ENCODE measurements around the gene STAT4. TPM values are rescaled to one million over a fixed set of nuclear protein-coding genes. Genes with fewer than 3 reads are reported as not detected.
A peak's percentile ranks its signal among the peaks of the same experiment; 100 is the strongest.

STAT4 gene
- total RNA-seq, 1 experiment from 2014 or later: 0.85 TPM

DNA sequence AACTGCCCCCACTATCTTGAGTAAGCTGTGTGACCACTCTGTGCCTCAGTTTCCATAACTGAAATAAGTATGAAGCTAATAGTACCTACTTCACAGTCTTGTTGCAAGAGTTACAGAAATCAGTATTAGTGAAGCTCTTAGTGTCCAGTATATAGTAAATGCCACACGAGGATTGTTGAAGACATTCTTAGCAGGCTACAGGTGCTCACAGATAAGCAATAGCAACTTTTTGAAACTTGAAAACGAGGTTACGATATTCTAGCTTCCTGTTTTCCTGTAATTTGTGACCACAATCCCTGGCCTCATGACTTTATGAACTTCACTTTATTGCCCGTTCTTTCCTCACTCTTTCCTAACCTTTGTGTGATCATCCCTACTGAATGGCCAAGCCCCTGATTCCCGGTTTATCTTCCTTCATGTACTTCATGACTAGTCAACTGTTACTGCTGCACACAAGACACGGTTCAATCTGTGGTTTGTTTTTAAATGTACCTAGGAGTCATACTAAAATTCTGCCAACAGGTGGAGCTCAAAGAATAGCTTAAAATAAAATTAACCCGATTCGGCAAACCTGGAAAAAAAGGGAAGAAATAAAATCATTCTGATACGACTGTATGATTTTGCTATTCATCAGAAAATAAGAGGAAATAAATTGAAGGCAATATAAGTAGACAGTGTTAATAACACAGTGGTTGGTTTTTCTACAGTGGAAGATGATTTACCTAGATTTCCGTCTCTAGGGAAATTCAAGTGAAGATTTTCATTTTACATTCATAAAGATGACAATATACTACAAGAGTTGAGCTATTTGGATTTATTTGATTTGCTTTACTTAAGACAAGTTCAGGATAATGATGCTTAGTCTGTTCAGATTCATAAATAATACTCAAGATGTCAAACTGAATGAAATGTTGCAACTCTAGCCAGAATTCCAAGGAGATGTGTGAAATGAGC is 98.7 kb downstream of the STAT4 start:
- H3K4me1 Mint-ChIP-seq (ENCODE audit: low read depth, unreplicated experiment): no peaks in the 10 kb centered on the region
- no peaks in the 10 kb centered on the region for H3K9me3 Mint-ChIP-seq (ENCODE audit: low read depth, unreplicated experiment)
- no peaks in the 10 kb centered on the region for H3K27me3 Mint-ChIP-seq (ENCODE audit: unreplicated experiment)
- H3K4me3 Mint-ChIP-seq (ENCODE audit: low read depth, unreplicated experiment): no peak overlapping the region
- CTCF ChIA-PET: interaction anchor here (0.8 to 2.6 kb wide), 14 partner anchors 10 to 469 kb away, joined by 3 to 62 read pairs (median 5); partner anchors contain the start of gene STAT4
- intact Hi-C loops (cut with micrococcal nuclease; ENCODE audit: unreplicated experiment): loop anchor here (1.0 to 2.0 kb wide), 3 partner anchors 103 to 473 kb away; no protein-coding TSS in a partner anchor
- peak; percentile 13 for DNase-seq
- no peaks in the 10 kb centered on the region for H3K36me3 Mint-ChIP-seq (ENCODE audit: insufficient read depth, unreplicated experiment)
- TF ChIP-seq, protein P1, sequence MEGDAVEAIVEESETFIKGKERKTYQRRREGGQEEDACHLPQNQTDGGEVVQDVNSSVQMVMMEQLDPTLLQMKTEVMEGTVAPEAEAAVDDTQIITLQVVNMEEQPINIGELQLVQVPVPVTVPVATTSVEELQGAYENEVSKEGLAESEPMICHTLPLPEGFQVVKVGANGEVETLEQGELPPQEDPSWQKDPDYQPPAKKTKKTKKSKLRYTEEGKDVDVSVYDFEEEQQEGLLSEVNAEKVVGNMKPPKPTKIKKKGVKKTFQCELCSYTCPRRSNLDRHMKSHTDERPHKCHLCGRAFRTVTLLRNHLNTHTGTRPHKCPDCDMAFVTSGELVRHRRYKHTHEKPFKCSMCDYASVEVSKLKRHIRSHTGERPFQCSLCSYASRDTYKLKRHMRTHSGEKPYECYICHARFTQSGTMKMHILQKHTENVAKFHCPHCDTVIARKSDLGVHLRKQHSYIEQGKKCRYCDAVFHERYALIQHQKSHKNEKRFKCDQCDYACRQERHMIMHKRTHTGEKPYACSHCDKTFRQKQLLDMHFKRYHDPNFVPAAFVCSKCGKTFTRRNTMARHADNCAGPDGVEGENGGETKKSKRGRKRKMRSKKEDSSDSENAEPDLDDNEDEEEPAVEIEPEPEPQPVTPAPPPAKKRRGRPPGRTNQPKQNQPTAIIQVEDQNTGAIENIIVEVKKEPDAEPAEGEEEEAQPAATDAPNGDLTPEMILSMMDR (IDR thresholded peaks at IDR 0.05; ENCODE audit: unreplicated experiment): peak; percentile 56
- H3K27ac Mint-ChIP-seq (ENCODE audit: unreplicated experiment): no peak overlapping the region
- no TSS peak for BruUV-seq (replicated peaks)

DNA sequence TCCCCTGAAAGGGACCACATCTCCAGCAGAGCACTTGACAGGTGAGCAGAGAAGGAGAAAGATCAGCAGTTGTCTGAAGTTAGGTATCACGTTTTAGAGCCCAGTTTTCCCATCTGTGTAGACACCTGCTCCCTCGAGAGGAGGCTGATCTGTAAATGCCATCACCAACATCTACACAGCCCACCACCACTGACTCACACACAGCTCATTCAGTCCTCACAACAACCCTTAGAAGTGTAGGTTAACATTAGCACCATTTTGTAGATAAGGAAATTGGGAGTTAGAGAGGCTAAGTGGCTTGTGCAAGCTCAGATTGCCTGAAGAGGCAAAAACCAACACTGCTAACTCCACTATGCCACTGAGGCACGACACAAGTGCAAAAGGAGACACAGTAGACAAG is 99.6 kb downstream of the STAT4 start:
- no TSS peak for BruUV-seq (replicated peaks)
- intact Hi-C loops (cut with micrococcal nuclease; ENCODE audit: unreplicated experiment): no loop called here
- no peak overlapping the region for H3K27ac Mint-ChIP-seq (ENCODE audit: unreplicated experiment)
- no peaks in the 10 kb centered on the region for H3K9me3 Mint-ChIP-seq (ENCODE audit: low read depth, unreplicated experiment)
- TF ChIP-seq, protein P1 (IDR thresholded peaks at IDR 0.05; ENCODE audit: unreplicated experiment): no peak
- no peaks in the 10 kb centered on the region for H3K36me3 Mint-ChIP-seq (ENCODE audit: insufficient read depth, unreplicated experiment)
- H3K4me1 Mint-ChIP-seq (ENCODE audit: low read depth, unreplicated experiment): no peaks in the 10 kb centered on the region
- no peaks in the 10 kb centered on the region for H3K27me3 Mint-ChIP-seq (ENCODE audit: unreplicated experiment)
- no peak overlapping the region for H3K4me3 Mint-ChIP-seq (ENCODE audit: low read depth, unreplicated experiment)
- CTCF ChIA-PET: interaction anchor here (1.0 to 2.6 kb wide), 4 partner anchors 97 to 115 kb away, joined by 5 to 62 read pairs (median 6); no protein-coding TSS in a partner anchor
- DNase-seq: no peak

DNA sequence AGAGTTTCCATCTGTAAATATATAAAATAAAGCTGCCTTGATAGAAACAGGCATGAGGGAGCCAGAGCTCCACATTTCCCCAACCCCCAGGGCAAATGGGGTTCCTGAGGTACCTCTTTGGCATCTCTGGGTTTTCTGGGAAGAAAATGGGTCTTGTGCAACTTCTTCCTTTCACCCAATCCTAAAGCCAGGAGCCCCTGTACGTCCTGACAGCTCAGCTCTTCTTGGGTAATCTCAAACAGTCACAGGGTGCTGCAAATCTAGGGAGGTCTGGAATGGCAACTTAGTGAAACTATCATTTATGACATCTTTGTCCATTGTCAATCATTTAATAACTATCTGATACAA is 100.2 kb downstream of the STAT4 start:
- CTCF ChIA-PET: interaction anchor here (1.0 to 2.6 kb wide), 2 partner anchors 99 to 105 kb away, joined by 5 to 62 read pairs; no protein-coding TSS in a partner anchor
- H3K4me3 Mint-ChIP-seq (ENCODE audit: low read depth, unreplicated experiment): no peak overlapping the region
- TF ChIP-seq, protein P1 (IDR thresholded peaks at IDR 0.05; ENCODE audit: unreplicated experiment): no peak
- H3K9me3 Mint-ChIP-seq (ENCODE audit: low read depth, unreplicated experiment): no peaks in the 10 kb centered on the region
- DNase-seq: no peak
- no peaks in the 10 kb centered on the region for H3K4me1 Mint-ChIP-seq (ENCODE audit: low read depth, unreplicated experiment)
- H3K27ac Mint-ChIP-seq (ENCODE audit: unreplicated experiment): no peak overlapping the region
- no peaks in the 10 kb centered on the region for H3K27me3 Mint-ChIP-seq (ENCODE audit: unreplicated experiment)
- no TSS peak for BruUV-seq (replicated peaks)
- H3K36me3 Mint-ChIP-seq (ENCODE audit: insufficient read depth, unreplicated experiment): no peaks in the 10 kb centered on the region
- intact Hi-C loops (cut with micrococcal nuclease; ENCODE audit: unreplicated experiment): no loop called here

DNA sequence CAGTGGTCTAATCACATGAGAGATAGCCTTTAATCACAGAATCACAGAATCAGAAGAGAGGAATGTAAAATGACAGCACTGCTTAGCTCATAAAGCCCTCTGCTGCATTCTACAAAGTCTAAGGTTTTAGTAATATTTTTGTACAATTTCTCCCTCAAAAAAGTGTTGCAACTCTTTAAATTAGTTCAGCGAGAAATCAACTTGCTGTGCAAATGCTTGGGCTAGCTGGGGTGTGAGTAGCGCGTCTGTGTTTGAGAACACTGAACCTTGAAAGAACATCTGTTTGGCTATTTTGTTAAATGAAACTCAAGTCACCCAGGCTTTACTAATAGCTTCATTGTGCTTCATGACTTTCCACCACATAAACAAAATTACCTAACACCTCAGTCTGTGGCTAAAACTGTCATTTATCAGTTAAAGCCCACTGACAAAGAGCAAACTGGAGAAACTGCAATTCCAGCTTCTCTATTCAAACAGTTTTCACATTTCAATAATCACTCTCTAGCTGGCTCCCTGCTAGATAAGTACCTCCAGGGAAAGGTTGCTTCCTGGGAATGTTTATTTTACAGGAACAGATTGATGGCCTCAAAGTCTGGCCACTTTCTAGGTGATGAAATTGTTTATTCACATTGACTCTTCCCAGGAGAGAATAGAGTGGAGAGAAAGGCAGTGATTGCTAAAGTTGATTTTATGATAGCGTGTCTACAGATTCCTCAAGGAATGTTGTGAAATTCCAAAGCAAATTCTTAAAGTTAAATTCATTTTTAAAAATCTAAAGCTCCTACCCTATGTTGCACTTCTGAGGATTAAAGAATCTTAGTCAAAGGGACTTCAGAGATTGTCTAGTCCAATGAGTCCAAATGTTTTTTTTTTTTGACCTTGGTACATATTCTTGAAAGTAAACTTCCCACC is 100.8 kb downstream of the STAT4 start:
- TF ChIP-seq, protein P1 (IDR thresholded peaks at IDR 0.05; ENCODE audit: unreplicated experiment): no peak
- no peak overlapping the region for H3K27ac Mint-ChIP-seq (ENCODE audit: unreplicated experiment)
- CTCF ChIA-PET: interaction anchor here (0.7 to 1.0 kb wide), 2 partner anchors 106 to 116 kb away, joined by 3 read pairs; no protein-coding TSS in a partner anchor
- BruUV-seq (replicated peaks): no TSS peak
- no peak overlapping the region for H3K4me3 Mint-ChIP-seq (ENCODE audit: low read depth, unreplicated experiment)
- H3K27me3 Mint-ChIP-seq (ENCODE audit: unreplicated experiment): no peaks in the 10 kb centered on the region
- intact Hi-C loops (cut with micrococcal nuclease; ENCODE audit: unreplicated experiment): no loop called here
- no peaks in the 10 kb centered on the region for H3K36me3 Mint-ChIP-seq (ENCODE audit: insufficient read depth, unreplicated experiment)
- H3K4me1 Mint-ChIP-seq (ENCODE audit: low read depth, unreplicated experiment): no peaks in the 10 kb centered on the region
- H3K9me3 Mint-ChIP-seq (ENCODE audit: low read depth, unreplicated experiment): no peaks in the 10 kb centered on the region
- DNase-seq: no peak
